H9 (cell line): ENCODE results near the gene GABRD. TPM values are rescaled to one million over a fixed set of nuclear protein-coding genes. Genes with fewer than 3 reads are reported as not detected.

Experiments
- DNase-seq: peaks from one replicate; pipeline ENCODE4 v3.0.0-alpha.2; 2017
- H2AFZ ChIP-seq: one replicate; pipeline ENCODE4 v1.6.1; 2013; ENCODE audit warnings: mild to moderate bottlenecking, low read length, control low read depth, moderate library complexity
- H2AK5ac ChIP-seq: 2 replicates; pipeline ENCODE4 v1.6.1; 2013; ENCODE audit warnings: low read length, control low read depth, mixed read lengths; ENCODE audit not compliant: insufficient read length
- H2BK120ac ChIP-seq: one replicate; pipeline ENCODE4 v1.6.1; 2013; ENCODE audit warnings: low read depth, mild to moderate bottlenecking, low read length, control low read depth, inconsistent platforms; ENCODE audit not compliant: poor library complexity, severe bottlenecking
- H2BK12ac ChIP-seq: 2 replicates; pipeline ENCODE4 v1.6.1; 2013; ENCODE audit warnings: low read length, control low read depth, mixed read lengths, low read depth; ENCODE audit not compliant: insufficient read length
- H2BK15ac ChIP-seq: 2 replicates; pipeline ENCODE4 v1.6.1; 2013; ENCODE audit warnings: low read depth, low read length, control low read depth
- H2BK20ac ChIP-seq: one replicate; pipeline ENCODE4 v1.6.1; 2013; ENCODE audit warnings: low read depth, mild to moderate bottlenecking, low read length, control low read depth, inconsistent platforms; ENCODE audit not compliant: poor library complexity, severe bottlenecking
- H2BK5ac ChIP-seq: 2 replicates; pipeline ENCODE4 v1.6.1; 2013; ENCODE audit warnings: low read length, control low read depth, mixed read lengths; ENCODE audit not compliant: insufficient read length
- H3K14ac ChIP-seq: 2 replicates; pipeline ENCODE4 v1.6.1; 2013; ENCODE audit warnings: low read length, control low read depth; ENCODE audit not compliant: insufficient read depth
- H3K18ac ChIP-seq: 2 replicates; pipeline ENCODE4 v1.6.1; 2013; ENCODE audit warnings: low read depth, mild to moderate bottlenecking, mixed read lengths, low read length, control low read depth; ENCODE audit not compliant: insufficient read length
- H3K23ac ChIP-seq: 2 replicates; pipeline ENCODE4 v1.6.1; 2013; ENCODE audit warnings: low read length, control low read depth, mixed read lengths, low read depth; ENCODE audit not compliant: insufficient read length
- H3K23me2 ChIP-seq: 2 replicates; pipeline ENCODE4 v1.6.1; 2013; ENCODE audit warnings: low read depth, mild to moderate bottlenecking, mixed read lengths, low read length, control low read depth; ENCODE audit not compliant: insufficient read length, poor library complexity, severe bottlenecking
- H3K27ac ChIP-seq: 2 replicates; pipeline ENCODE4 v1.5.1; 2013; ENCODE audit warnings: low read length, control low read depth, mixed read lengths, low read depth; ENCODE audit not compliant: insufficient read length
- H3K27me3 ChIP-seq: 2 replicates; pipeline ENCODE4 v1.6.1; 2013; ENCODE audit warnings: low read length, control low read depth, inconsistent platforms; ENCODE audit not compliant: insufficient read depth
- H3K4ac ChIP-seq: 2 replicates; pipeline ENCODE4 v1.6.1; 2013; ENCODE audit warnings: low read depth, mild to moderate bottlenecking, control low read depth, inconsistent platforms, low read length, moderate library complexity
- H3K4me1 ChIP-seq: 2 replicates; pipeline ENCODE4 v1.6.1; 2013; ENCODE audit warnings: low read length, control low read depth, inconsistent platforms; ENCODE audit not compliant: insufficient read depth
- H3K4me2 ChIP-seq: 2 replicates; pipeline ENCODE4 v1.6.1; 2013; ENCODE audit warnings: low read length, control low read depth, mixed read lengths; ENCODE audit not compliant: insufficient read length, insufficient read depth
- H3K56ac ChIP-seq: 2 replicates; pipeline ENCODE4 v1.6.1; 2013; ENCODE audit warnings: low read depth, mild to moderate bottlenecking, mixed read lengths, low read length, control low read depth; ENCODE audit not compliant: insufficient read length
- H3K79me1 ChIP-seq: 2 replicates; pipeline ENCODE4 v1.6.1; 2013; ENCODE audit warnings: low read depth, mild to moderate bottlenecking, moderate library complexity, low read length, control low read depth, inconsistent platforms; ENCODE audit not compliant: insufficient read depth, poor library complexity, severe bottlenecking
- H3K79me2 ChIP-seq: 2 replicates; pipeline ENCODE4 v1.6.1; 2013; ENCODE audit warnings: low read length, control low read depth, inconsistent platforms; ENCODE audit not compliant: insufficient read depth
- H3K9ac ChIP-seq: 2 replicates; pipeline ENCODE4 v1.6.1; 2013; ENCODE audit warnings: low read length, control low read depth, mixed read lengths; ENCODE audit not compliant: insufficient read length; ENCODE audit errors: extremely low read depth
- H3K9me3 ChIP-seq: one replicate; pipeline ENCODE4 v1.6.1; 2013; ENCODE audit warnings: low read depth, low read length, inconsistent platforms; ENCODE audit not compliant: control insufficient read depth
- H3T11ph ChIP-seq: one replicate; pipeline ENCODE4 v1.6.1; 2013; ENCODE audit warnings: mild to moderate bottlenecking, low read length, control low read depth, inconsistent platforms
- H4K20me1 ChIP-seq: one replicate; pipeline ENCODE4 v1.6.1; 2013; ENCODE audit not compliant: control insufficient read depth, insufficient read length, insufficient read depth
- H4K5ac ChIP-seq: 2 replicates; pipeline ENCODE4 v1.6.1; 2013; ENCODE audit warnings: low read depth, mild to moderate bottlenecking, mixed read lengths, low read length, control low read depth; ENCODE audit not compliant: insufficient read length
- H4K8ac ChIP-seq: replicated peaks from 2 replicates; pipeline ENCODE4 v1.6.1; 2013; ENCODE audit warnings: low read length, control low read depth, mixed read lengths, low read depth; ENCODE audit not compliant: insufficient read length
- H4K91ac ChIP-seq: 2 replicates; pipeline ENCODE4 v1.6.1; 2013; ENCODE audit warnings: low read depth, mild to moderate bottlenecking, moderate library complexity, mixed read lengths, low read length, control low read depth; ENCODE audit not compliant: insufficient read length
- H3K27ac Mint-ChIP-seq, 3 experiments: 2 replicates in 2 of 3; 3 replicates in 1 of 3; pipeline ENCODE4 v1.8.0; 2020 to 2021; ENCODE audit warnings: mixed read lengths in 3 of 3, mild to moderate bottlenecking in 1 of 3, moderate library complexity in 1 of 3
- H3K27me3 Mint-ChIP-seq: 2 replicates; pipeline ENCODE4 v1.8.0; 2021; ENCODE audit warnings: low read depth, mild to moderate bottlenecking, moderate library complexity, mixed read lengths
- H3K36me3 Mint-ChIP-seq, 3 experiments: 2 replicates in 2 of 3; 3 replicates in 1 of 3; pipeline ENCODE4 v1.8.0; 2020 to 2021; ENCODE audit warnings: low read depth in 3 of 3, mixed read lengths in 3 of 3; ENCODE audit not compliant: insufficient read depth in 1 of 3
- H3K4me1 Mint-ChIP-seq, 2 experiments: 2 replicates each; pipeline ENCODE4 v1.8.0; 2020; ENCODE audit warnings: mixed read lengths in 2 of 2
- H3K4me3 Mint-ChIP-seq, 2 experiments: 2 replicates in 1 of 2; 3 replicates in 1 of 2; pipeline ENCODE4 v1.8.0; 2020 to 2021; ENCODE audit warnings: mild to moderate bottlenecking in 2 of 2, mixed read lengths in 2 of 2, moderate library complexity in 1 of 2
- H3K9me3 Mint-ChIP-seq, 2 experiments: 2 replicates in 1 of 2; 3 replicates in 1 of 2; pipeline ENCODE4 v1.8.0; 2020; ENCODE audit warnings: mild to moderate bottlenecking in 2 of 2, mixed read lengths in 2 of 2, moderate library complexity in 1 of 2
- WGBS: extraction: QIAGEN DNeasy Blood & Tissue Kit; methylation state at CpG from one replicate; pipeline ENCODE4 v1.1.7; 2013; ENCODE audit warnings: missing lambda C conversion rate, low lambda C conversion rate, mixed read lengths; ENCODE audit not compliant: insufficient read length; ENCODE audit errors: extremely low coverage; 5-methylcytosine and 5-hydroxymethylcytosine counted together
- total RNA-seq: library from RNA; stranded (reverse); gene quantifications from 2 replicates; pipeline ENCODE4 v1.2.1, GENCODE V29; 2021
- TF ChIP-seq, protein P1 (sequence below): fragments of 200-600 bp; sonication (generic); conservative IDR thresholded peaks from 3 replicates; pipeline ENCODE4 v1.8.0; 2021; ENCODE audit warnings: antibody characterized with exemption, mild to moderate bottlenecking

Gene GABRD
- total RNA-seq, 1 experiment from 2014 or later, result 0.59 TPM

- no peak for DNase-seq
- no peaks in the 10 kb centered on the region for H3K4me1 ChIP-seq
- peaks cover 0 to 5% of the 10 kb centered on the region in 2 experiments; a peak in 2 of 4 replicates for H3K4me1 Mint-ChIP-seq
- no peak overlapping the region for H2AFZ ChIP-seq
- H3K79me1 ChIP-seq, result no peaks in the 10 kb centered on the region
- no peak overlapping the region for H3K4me3 Mint-ChIP-seq
- H2BK120ac ChIP-seq, result no peak overlapping the region
- no peaks in the 10 kb centered on the region for H3K27me3 ChIP-seq
- H3K36me3 Mint-ChIP-seq, result peaks cover 28 to 42% (median 33%) of the 10 kb centered on the region in 3 experiments
- H3K23me2 ChIP-seq, result no peaks in the 10 kb centered on the region
- peaks cover 5% of the 10 kb centered on the region for H3K9me3 ChIP-seq
- no peak overlapping the region for H4K5ac ChIP-seq
- H3K18ac ChIP-seq, result no peak overlapping the region
- no peak overlapping the region for H3K23ac ChIP-seq
- H2BK12ac ChIP-seq, result no peak overlapping the region
- no peaks in the 10 kb centered on the region; the same call in 1 of the 2 replicates for H3K27me3 Mint-ChIP-seq
- H4K8ac ChIP-seq, result no peak overlapping the region
- H2AK5ac ChIP-seq, result no peak overlapping the region
- H3K27ac Mint-ChIP-seq, result peak overlapping the region in 1 of 3 experiments; percentile 39; a peak in 1 of 7 replicates
- H3K4ac ChIP-seq, result no peak overlapping the region
- H3T11ph ChIP-seq, result no peak overlapping the region
- TF ChIP-seq, protein P1, sequence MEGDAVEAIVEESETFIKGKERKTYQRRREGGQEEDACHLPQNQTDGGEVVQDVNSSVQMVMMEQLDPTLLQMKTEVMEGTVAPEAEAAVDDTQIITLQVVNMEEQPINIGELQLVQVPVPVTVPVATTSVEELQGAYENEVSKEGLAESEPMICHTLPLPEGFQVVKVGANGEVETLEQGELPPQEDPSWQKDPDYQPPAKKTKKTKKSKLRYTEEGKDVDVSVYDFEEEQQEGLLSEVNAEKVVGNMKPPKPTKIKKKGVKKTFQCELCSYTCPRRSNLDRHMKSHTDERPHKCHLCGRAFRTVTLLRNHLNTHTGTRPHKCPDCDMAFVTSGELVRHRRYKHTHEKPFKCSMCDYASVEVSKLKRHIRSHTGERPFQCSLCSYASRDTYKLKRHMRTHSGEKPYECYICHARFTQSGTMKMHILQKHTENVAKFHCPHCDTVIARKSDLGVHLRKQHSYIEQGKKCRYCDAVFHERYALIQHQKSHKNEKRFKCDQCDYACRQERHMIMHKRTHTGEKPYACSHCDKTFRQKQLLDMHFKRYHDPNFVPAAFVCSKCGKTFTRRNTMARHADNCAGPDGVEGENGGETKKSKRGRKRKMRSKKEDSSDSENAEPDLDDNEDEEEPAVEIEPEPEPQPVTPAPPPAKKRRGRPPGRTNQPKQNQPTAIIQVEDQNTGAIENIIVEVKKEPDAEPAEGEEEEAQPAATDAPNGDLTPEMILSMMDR, result no peak
- H3K4me2 ChIP-seq, result no peak overlapping the region
- H2BK20ac ChIP-seq, result no peak overlapping the region
- no peaks in the 10 kb centered on the region for H4K20me1 ChIP-seq
- H4K91ac ChIP-seq, result no peak overlapping the region
- no peak overlapping the region for H3K14ac ChIP-seq
- no CpG with 5 or more reads among the region's 28 CpGs for WGBS
- H3K56ac ChIP-seq, result no peak overlapping the region
- no peak overlapping the region for H2BK15ac ChIP-seq
- no peak overlapping the region for H3K9ac ChIP-seq
- no peak overlapping the region for H3K27ac ChIP-seq
- H2BK5ac ChIP-seq, result no peak overlapping the region
- H3K9me3 Mint-ChIP-seq, result peaks cover 15 to 21% of the 10 kb centered on the region in 2 experiments
- peaks cover 3% of the 10 kb centered on the region; the same call in 1 of the 2 replicates for H3K79me2 ChIP-seq
Observed at GRCh38 chr1:2079396-2080085, 60.4 kb downstream of the GABRD start.
